ENCODE results near the gene SNRPN.
"Not testable (repeated sequence)": the region's sequence is repeated elsewhere in the genome, so short reads cannot be mapped to it uniquely, and the experiment has no call there.

SNRPN gene

GRCh38 chr15:24933716-24934115 is 21.1 kb upstream of the SNRPN start:
- no peak for TF ChIP-seq ZFX (IDR thresholded peaks at IDR 0.05; ENCODE audit: borderline replicate concordance)
- no peak for TF ChIP-seq CTCF (IDR thresholded peaks at IDR 0.05)
- no peak overlapping the region for H3K27ac ChIP-seq

GRCh38 chr15:24938224-24938623 is 16.6 kb upstream of the SNRPN start:
- not testable (repeated sequence) for H3K27ac ChIP-seq

- H3K27ac ChIP-seq: no peak overlapping the region
- TF ChIP-seq ZFX (IDR thresholded peaks at IDR 0.05; ENCODE audit: borderline replicate concordance): no peak
- no peak for TF ChIP-seq CTCF (IDR thresholded peaks at IDR 0.05)
These were observed 14.6 kb upstream of the SNRPN start for GRCh38 chr15:24940236-24940635.

- no peak overlapping the region for H3K27ac ChIP-seq
- TF ChIP-seq CTCF (IDR thresholded peaks at IDR 0.05): no peak
- no peak for TF ChIP-seq ZFX (IDR thresholded peaks at IDR 0.05; ENCODE audit: borderline replicate concordance)
These were observed 11.4 kb upstream of the SNRPN start for GRCh38 chr15:24943361-24943760.

GRCh38 chr15:24944954-24945353 is 9.8 kb upstream of the SNRPN start:
- no peak overlapping the region; the same call in 1 of the 2 replicates for H3K27ac ChIP-seq
- no peak for TF ChIP-seq CTCF (IDR thresholded peaks at IDR 0.05)
- no peak for TF ChIP-seq ZFX (IDR thresholded peaks at IDR 0.05; ENCODE audit: borderline replicate concordance)

- no peak for TF ChIP-seq ZFX (IDR thresholded peaks at IDR 0.05; ENCODE audit: borderline replicate concordance)
- no peak for TF ChIP-seq CTCF (IDR thresholded peaks at IDR 0.05)
- H3K27ac ChIP-seq: peak overlapping the region; percentile 35; the same call in 1 of the 2 replicates
These were observed 9.1 kb upstream of the SNRPN start for GRCh38 chr15:24945711-24946110.

- H3K27ac ChIP-seq: no peak overlapping the region
- TF ChIP-seq CTCF (IDR thresholded peaks at IDR 0.05): no peak
- TF ChIP-seq ZFX (IDR thresholded peaks at IDR 0.05; ENCODE audit: borderline replicate concordance): no peak
These were observed 6.3 kb upstream of the SNRPN start for GRCh38 chr15:24948495-24948894.

GRCh38 chr15:24955531-24955921 is 739 bp downstream of the SNRPN start:
- H3K27ac ChIP-seq: peak overlapping the region; percentile 86
- TF ChIP-seq CTCF (IDR thresholded peaks at IDR 0.05) (no peak), ZFX (IDR thresholded peaks at IDR 0.05; ENCODE audit: borderline replicate concordance) (no peak)
